HG02885 (cell line): Measurements from ENCODE around the gene GJA1.
"Not testable (repeated sequence)": the region's sequence is repeated elsewhere in the genome, so short reads cannot be mapped to it uniquely, and the experiment has no call there.

Source experiments
- ATAC-seq: cut with Tn5 transposase; IDR thresholded peaks from one replicate; pipeline ENCODE4 v1.9.1; 2021; ENCODE audit warnings: mild to moderate bottlenecking; ENCODE audit not compliant: unreplicated experiment, poor library complexity

GJA1 gene

DNA sequence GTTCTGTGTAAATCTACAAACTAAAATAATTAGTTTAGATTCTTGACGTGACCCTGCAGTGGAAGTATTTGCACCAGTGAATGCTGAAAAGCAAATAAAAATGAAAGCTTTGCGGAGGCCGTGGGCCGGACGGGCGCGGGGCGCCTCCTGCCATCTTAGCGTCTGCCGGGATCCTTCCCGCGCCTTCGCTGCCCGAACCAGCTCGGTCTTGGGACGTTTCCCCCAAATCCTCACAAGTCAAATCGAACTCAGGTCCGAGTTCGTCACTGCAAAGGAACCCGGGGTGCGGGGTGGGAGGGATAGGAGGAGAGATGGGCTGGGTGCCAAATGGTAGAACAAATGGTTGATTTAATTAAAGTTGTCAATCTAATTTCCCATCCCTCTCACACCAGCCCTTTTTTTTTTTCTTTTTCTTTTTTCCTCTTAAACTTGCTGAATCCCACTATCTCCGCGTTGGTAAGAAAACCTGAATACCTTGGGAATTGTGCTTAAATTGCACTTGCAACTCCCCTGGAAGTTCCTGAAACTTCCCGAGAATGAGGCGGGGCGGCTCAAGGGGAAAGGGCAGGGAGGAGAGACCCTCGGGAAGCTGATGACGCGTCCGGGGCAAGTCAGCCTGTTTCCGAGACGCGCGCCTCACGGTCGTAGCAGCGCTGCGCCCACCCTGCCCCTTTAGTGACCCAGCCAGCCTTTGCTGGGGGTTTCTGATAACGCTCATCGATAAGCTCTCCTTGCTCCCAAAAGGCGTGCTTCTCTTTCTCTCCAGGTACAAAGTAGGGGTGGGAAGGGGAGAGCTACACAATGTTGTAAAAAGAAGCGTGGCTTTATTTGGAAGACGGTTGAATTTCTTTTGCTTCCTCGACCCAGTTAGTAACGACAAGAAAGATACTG lies 1.8 kb downstream of the GJA1 start:
- no peak for ATAC-seq

DNA sequence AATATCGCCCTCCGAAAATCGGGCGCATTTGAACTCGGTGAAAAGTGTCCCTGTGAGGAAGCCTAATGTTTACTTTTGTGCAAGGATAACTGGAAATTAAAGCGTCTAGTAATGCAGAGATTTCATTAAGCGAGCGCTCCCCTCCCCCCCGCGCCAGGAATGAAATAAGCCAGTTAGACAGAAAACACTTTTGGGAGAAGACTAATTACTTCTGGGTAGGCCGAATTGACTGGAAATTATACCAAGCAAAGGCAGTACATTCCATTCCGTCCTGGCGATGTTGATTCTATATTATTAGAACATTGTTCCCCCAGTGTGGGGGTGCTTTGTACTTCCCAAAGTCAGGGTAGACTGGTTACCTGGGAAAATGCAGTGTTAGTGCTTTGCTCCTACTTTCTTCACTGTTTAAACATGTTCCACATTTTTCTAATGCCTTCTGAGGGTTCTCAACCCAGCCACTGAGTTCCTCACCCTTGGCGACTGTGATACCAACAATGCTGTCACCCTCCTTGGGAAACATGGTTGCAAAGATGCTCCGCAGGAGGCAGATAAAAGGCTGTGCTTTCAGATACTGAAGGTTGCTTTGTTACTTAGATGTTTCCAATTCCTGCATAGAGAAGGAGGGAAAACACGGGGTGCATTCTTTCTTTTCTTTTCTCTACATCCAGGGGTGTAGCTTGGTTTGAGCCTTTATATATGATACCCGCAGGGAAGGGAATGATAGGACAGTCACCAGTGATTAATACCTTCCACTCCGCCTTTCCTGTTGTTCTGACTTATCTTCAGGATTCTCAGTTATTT lies 2.6 kb downstream of the GJA1 start:
- no peak for ATAC-seq

DNA sequence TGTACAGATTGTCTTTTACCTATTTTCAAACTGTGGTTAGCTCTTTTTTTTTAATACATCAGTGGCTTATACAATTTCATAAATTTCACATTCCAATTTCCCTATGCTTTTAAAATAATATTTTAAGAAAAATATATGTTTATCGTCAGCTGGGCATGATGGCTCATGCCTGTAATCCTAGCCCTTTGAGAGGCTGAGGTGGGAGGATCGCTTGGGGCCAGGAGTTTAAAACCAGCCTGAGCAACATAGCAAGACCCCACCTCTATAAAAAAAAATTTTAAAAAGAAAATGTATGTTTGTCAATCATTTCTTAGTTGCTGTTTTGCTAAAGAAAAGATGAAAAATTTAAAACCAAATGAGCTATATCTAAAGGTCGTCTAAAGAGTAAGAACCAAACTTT lies 3.4 kb downstream of the GJA1 start:
- no peak for ATAC-seq

DNA sequence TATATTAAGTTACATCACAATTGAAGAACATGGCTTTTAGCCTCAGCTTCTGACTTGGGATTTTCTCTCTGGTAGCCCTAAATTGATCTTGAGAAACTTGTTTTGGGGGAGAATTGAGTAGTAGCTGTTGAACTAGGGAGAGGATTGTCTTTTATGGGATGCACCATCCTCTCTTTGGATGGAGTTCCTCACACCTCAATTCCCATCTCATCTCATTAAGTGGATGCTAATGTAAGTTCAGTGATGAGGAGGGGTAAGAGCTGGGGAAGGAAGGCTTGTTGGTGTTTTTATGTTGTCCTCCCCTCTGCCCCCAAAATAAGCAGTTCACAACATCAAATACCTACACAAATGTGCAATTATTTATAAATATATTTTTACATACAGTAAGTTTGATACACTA lies 4.0 kb downstream of the GJA1 start:
- no peak for ATAC-seq

DNA sequence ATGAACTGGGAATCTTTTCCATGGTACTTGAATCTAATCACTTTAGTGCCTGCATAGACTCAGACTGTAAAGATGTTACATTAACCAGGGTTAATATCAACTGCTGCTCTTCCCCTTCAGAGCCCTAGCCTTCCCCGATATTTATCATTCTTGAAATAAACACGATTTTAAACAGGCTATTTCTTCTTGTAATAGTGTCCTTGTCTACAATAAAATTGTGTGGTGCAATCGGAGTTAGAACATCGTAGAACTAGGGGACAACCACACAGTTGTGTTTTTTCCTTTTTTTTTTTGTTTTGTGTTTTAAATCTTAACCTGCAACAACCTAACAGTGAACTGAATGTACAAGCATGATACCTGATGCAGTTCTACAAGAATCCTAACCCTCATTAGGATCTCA lies 4.5 kb downstream of the GJA1 start:
- no peak for ATAC-seq

DNA sequence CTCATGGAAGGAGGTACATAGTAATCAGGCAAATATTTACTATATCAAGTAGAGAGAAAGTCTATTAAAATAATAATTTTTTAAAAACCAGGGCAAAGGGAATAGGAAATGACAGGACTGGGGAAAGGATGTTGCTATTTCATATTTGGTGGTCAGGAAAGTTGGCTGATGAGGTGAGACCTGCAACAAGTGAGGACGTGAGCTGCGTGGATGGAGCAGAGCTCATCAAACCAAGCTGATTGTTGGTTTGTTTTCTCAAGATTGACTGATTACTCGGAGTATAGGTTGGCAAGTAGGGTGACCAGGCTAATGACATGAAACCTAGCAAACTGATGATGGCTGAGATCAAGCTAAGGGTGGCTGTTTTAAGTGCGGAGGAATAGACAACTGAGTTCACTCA lies 6.0 kb downstream of the GJA1 start:
- ATAC-seq: no peak

DNA sequence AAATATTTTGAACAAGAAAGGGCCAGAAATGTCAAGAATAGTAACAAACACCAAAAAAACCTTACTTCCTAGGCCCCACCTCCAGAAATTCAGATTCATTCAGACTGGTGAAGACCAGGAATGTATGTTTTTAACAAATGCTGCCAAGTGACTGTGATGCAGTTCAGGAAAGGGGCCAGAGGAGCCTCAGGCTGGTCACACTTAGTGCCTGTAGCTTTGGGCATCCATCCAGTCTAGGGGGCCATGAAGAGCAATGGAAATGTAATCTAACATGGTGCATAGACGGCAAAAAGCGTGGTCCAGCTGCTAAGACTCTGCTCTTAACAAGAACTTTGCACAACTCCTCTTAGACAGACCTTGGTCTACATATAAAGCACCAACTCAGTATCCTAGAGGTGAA lies 7.1 kb downstream of the GJA1 start:
- ATAC-seq: no peak

DNA sequence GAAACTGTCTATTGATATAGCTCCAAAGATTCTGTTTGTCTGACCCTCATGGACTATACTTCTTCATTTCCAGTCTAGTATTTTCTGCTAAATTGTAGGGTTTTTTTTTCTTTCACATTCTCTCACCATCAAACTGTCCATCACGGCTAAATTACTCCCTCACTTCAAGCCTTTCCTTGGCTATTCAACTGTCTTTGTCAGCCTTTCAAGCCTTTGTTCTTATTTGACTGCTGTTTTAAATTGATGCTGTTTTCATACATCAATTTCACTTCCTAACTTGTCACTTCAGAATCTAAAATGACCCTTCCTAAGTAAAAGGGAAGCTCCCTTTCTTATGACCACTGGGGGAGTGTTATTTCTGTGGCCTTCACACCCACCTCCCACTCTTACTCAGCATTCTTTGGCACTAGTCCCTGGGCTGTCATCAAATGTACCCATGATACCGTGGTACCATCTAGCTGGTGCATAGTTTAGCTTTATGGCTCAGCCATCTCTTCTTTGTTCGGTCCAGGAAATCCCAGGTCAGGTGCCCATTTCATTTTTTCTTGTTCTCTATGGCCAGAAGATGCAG lies 8.6 kb downstream of the GJA1 start:
- ATAC-seq: no peak

DNA sequence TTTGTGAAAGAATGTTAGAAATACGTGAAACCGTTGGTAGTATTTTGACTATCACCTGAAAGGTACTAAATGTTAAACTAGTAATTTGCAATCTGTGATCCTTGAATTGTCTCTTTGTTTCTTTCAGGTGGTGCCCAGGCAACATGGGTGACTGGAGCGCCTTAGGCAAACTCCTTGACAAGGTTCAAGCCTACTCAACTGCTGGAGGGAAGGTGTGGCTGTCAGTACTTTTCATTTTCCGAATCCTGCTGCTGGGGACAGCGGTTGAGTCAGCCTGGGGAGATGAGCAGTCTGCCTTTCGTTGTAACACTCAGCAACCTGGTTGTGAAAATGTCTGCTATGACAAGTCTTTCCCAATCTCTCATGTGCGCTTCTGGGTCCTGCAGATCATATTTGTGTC lies 11.3 kb downstream of the GJA1 start:
- ATAC-seq: not testable (repeated sequence)

DNA sequence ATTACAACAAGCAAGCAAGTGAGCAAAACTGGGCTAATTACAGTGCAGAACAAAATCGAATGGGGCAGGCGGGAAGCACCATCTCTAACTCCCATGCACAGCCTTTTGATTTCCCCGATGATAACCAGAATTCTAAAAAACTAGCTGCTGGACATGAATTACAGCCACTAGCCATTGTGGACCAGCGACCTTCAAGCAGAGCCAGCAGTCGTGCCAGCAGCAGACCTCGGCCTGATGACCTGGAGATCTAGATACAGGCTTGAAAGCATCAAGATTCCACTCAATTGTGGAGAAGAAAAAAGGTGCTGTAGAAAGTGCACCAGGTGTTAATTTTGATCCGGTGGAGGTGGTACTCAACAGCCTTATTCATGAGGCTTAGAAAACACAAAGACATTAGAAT lies 12.3 kb downstream of the GJA1 start:
- not testable (repeated sequence) for ATAC-seq

DNA sequence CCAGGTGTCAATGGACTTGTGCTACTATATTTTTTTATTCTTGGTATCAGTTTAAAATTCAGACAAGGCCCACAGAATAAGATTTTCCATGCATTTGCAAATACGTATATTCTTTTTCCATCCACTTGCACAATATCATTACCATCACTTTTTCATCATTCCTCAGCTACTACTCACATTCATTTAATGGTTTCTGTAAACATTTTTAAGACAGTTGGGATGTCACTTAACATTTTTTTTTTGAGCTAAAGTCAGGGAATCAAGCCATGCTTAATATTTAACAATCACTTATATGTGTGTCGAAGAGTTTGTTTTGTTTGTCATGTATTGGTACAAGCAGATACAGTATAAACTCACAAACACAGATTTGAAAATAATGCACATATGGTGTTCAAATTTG lies 13.1 kb downstream of the GJA1 start:
- ATAC-seq: not testable (repeated sequence)

DNA sequence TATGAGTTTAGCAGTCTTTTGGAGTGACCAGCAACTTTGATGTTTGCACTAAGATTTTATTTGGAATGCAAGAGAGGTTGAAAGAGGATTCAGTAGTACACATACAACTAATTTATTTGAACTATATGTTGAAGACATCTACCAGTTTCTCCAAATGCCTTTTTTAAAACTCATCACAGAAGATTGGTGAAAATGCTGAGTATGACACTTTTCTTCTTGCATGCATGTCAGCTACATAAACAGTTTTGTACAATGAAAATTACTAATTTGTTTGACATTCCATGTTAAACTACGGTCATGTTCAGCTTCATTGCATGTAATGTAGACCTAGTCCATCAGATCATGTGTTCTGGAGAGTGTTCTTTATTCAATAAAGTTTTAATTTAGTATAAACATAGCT lies 13.9 kb downstream of the GJA1 start:
- ATAC-seq: no peak

DNA sequence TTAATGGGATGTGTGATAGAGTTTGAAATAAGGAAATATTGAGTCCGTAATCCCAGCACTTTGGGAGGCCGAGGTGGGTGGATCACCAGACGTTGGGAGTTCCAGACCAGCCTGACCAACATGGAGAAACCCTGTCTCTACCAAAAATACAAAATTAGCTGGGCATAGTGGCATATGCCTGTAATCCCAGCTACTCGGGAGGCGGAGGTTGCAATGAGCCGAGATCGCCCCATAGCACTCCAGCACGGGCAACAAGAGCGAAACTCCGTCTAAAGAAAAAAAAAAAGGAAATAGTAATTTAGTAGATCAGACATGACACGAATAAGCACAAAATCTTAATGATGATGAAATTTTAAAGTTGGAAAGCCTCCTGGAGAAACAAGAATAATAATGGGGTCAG lies 14.8 kb downstream of the GJA1 start:
- no peak for ATAC-seq

DNA sequence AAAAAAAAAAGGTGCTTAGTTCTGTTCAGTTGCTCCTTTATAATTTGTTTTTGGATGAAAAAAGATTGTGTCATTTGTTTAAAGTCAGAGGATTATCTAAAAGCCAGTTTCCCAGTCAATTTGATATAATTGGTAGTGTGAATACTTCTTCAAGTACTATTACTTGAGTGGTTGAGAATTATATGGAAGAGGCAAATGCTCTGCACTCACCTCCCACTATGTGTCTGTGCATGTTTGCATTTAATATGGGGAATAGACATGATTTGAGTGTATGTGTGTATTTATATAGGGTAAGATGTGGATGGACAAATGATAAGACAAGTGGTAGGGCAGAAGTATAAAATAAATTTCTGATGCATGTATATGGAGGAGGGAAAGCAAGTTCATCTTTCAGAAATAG lies 15.8 kb downstream of the GJA1 start:
- ATAC-seq: no peak

DNA sequence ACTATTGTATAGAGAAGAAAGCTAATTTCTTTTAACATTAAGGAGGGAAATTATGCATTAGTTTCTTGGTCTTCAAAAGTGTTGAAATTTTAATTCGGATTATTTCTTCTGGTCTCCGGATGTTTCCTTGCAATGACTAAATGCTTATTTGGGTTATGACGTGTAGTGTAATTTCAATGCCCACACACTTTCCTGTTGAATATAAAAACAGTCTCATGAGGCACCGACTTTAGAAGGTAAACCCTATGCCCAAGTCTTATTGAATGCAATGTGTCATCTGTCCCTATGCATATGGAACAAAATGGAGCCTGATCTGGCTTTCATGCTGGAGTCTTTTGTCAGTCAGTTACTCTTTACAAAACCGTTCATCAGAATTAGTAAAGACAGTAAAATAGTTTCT lies 17.7 kb downstream of the GJA1 start:
- ATAC-seq: no peak

DNA sequence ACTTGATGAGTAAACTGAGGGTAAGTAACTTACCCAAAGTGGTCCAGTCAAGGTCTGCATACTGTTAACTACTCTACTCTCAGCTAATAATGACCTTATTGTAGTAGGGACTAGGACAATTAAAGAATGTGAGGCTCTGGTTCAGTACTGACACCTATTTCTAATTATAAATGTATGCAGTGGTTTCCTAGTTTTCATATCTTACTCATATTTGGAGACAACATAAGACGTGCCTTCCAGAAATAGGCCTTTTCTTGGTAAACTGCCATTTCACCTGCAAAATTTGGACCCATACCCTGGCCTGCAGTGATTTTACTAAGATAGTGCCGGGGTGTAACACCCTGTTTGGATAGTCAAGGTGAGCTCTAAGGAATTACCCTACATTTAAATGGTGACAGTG lies 24.7 kb downstream of the GJA1 start:
- peak; percentile 93 for ATAC-seq

DNA sequence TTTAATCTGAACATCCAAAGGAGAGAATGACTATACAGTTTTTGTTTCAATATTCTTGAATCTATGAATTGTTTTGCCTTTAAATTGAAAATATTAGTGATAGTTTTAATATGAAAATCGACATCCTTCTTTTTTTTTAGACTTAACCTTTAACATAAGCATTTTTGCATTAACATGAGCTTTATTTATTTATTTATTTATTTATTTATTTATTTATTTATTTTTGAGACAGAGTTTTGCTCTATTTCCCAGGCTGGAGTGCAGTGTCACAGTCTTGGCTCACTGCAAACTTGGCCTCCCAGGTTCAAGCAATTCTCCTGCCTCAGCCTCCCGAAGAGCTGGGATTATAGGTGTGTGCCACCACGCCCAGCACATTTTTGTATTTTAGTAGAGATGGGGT lies 27.6 kb downstream of the GJA1 start:
- ATAC-seq: no peak

DNA sequence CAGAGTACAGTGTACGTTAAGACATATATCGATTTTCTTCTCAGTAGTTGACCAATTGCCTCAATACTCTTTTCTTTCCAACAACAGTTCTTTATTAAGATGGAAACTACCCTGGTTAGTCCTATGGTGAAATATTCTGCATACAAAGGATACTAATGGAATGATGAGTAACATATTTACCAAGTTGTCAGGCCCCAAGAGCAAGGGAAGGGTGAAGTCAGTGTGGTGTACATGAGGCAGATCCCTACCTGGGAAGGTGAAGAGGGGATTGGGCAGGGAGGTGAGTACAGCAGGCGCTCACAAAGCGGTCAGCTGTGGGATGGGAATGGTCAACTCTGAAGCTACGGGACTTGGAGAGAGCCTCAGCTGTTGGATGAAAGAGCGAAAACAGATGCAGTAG lies 29.7 kb downstream of the GJA1 start:
- ATAC-seq: no peak

DNA sequence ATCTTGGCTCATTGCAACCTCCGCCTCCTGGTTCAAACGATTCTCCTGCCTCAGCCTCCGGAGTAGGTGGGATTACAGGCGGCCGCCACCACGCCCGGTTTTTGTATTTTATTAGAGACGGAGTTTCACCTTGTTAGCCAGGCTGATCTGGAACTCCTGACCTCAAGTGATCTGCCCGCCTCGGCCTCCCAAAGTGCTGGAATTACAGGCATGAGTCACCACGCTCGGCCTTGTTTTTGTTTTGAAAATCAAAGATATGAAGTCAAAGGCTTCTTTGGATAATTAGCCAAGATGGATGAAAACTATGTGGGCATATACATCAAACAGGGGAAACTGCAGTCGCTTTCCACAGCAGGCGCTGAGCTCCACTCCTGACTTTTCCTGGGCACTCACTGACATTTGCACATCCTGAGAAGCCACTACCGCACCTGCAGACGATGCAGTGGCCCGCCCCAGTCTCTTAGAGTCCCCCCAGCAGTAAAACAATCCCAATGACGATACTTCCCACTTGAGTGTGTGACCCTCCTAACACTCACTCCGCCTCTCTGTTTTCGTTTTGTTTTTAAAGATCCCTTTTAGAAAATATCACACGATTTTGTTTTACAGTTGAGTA lies 44.1 kb downstream of the GJA1 start:
- ATAC-seq: no peak

DNA sequence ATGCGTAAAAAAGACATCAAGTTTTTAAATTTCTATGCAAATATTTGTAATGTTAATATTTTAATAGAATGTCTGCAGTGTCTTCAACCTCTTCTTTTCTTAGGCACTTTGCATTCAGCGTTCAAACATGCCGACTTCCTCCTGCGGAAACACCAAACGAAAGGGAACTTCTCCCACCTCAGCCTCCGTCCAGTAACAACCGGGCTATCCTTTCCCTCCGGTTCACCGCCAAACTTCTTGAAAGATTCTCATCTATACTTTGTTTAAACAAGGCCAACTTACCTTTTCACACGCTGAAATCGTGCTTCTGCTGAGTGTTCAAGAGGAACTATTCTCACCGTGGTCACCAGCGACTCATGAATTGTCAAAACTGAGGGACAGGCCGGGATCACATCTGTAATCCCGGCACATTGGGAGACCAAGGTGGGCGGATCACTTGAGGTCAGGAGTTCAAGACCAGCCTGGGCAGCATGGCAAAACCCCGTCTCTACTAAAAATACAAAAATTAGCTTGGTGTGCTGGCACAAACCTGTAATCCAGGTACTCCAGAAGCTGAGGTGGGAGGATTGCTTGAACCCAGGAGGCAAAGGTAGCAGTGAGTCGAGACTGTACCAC lies 44.8 kb downstream of the GJA1 start:
- ATAC-seq: no peak
